ENCODE measurements around the gene TRABD2B. TPM values are rescaled to one million over a fixed set of nuclear protein-coding genes. Genes with fewer than 3 reads are reported as not detected.

Gene TRABD2B
- polyA plus RNA-seq, 1 donor, result 21.2 TPM

DNA sequence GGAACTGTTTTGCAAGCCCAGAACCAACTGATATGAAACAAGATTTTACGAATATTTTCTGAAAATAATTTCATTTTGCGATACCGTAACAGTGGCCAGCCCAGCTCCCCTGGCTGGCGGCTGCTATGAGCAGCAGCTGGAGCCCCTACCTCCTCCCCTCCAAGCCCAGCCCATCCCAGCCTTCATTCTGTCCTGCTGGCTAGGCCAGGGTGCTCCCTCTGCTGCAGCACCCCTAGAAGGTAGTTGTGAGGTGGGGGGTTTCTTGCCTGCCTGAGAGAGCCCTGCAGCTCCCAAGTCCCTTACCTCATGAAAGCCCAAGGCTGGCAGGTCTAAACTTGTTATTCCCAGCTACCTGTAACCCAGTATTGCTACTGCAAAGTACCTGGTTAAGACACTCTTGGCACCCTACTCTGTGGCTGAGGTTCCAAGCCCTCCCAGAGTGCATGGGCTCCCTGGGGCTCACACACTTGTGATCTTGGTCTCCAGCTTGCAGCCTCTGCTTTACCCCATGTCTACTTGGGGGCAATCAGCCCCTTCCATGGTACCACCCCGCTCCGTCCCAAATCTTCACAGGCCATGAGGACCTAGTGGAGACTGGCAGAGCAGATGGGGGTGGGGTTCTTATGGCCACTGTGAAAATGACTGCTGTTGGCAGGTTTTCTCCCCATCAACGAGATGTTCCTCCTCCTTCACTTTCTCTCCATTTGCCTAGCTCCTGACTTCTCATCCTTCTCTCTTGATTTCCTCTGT, 239.8 kb downstream of the TRABD2B start:
- DNase-seq, result no peak

DNA sequence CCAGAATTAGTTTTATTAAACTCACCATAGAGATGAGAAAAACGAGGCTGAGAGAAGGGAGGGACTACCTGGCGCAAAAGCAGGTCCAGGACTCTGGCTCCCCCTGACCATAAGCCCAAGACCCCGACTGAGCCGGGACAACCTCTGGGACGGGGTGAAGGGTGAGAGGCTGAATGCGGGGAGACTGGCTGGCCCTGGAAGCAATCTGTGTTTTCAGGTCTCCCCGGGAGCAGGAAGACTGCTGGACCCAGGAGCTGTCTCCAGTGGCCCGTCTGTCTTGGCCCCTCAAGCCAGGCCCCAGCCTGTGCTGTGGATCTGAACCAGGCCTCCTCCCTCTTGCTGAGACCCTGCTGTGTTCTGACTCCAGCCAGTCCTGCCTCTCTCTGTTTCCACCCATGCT, 240.8 kb downstream of the TRABD2B start:
- no peak for DNase-seq

GRCh38 chr1:47756006-47756405, 241.2 kb downstream of the TRABD2B start:
- DNase-seq, result no peak

- no peak for DNase-seq
Observed at GRCh38 chr1:47755101-47755990, 241.8 kb downstream of the TRABD2B start.

DNA sequence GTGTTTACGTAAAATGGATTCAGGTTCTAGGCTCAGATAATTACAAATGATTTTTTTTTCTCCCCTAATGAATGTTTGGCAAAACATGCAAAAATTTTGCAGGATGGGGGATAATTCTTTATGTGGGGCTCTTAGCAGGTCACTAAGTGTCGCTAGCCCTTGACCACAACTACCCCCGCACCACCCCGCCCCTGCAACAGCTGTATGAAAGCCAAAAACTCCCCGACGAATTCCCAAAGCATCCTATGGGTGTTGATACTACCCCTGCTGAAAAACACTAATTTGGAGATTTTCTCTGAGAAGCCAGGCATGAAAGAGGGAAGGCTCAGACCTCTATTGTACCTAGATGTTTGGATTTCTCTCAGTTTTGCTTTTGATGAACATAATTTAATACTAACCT, 243.0 kb downstream of the TRABD2B start:
- DNase-seq, result no peak

GRCh38 chr1:47753808-47754207, 243.4 kb downstream of the TRABD2B start:
- no peak for DNase-seq

DNA sequence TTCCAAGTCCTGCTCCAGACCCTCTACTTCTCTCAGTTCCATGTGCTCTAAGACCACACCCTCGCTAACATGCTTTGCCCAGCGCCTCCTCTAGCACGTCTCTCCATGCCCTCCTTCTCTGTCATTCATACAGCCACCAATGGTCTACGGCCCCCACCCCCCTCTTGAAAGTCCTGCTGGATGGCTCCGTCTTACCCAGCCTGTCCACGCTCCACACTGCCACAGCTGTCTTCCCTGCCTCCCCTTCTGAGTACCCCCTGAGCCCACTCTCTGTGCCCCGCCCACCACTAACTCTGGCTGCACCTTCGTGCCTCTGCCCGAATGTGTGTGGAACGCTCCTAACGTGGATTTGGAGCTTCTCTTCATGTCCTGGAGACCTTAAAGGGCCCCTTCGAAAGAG, 244.6 kb downstream of the TRABD2B start:
- DNase-seq, result no peak

DNA sequence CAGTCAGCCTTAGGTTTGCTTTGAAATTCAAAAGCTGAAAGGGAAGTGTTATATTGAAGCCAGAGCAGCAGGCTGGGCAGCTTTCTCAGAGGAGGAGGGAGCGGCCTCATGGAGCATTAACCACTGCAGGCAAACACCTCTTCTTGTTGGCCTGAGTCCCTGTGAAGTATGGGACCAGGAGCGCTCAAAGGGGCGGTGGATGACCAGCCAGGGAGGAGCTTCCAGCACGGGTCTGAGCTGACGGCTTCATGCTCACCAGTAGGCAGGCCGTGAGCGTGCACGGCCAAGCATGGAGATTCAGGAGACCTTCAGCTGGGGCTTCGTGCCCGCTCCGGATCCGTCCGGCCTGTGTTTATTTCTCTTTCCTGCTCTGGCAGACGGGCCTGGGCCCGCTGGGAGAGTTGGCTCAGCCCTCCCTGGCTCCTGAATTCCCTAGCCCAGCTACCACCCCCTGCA, 245.2 kb downstream of the TRABD2B start:
- DNase-seq, result peak; percentile 55

- no peak for DNase-seq
Observed at GRCh38 chr1:47751193-47751592, 246.0 kb downstream of the TRABD2B start.

GRCh38 chr1:47745715-47746609, 251.2 kb downstream of the TRABD2B start:
- DNase-seq, result no peak

GRCh38 chr1:47742890-47743760, 254.1 kb downstream of the TRABD2B start:
- no peak for DNase-seq

- peak; percentile 74 for DNase-seq
Observed at GRCh38 chr1:47738560-47739182, 258.5 kb downstream of the TRABD2B start.

GRCh38 chr1:47732489-47732888, 264.7 kb downstream of the TRABD2B start:
- DNase-seq, result no peak

- DNase-seq, result no peak
Observed at GRCh38 chr1:47731730-47732129, 265.5 kb downstream of the TRABD2B start.

DNA sequence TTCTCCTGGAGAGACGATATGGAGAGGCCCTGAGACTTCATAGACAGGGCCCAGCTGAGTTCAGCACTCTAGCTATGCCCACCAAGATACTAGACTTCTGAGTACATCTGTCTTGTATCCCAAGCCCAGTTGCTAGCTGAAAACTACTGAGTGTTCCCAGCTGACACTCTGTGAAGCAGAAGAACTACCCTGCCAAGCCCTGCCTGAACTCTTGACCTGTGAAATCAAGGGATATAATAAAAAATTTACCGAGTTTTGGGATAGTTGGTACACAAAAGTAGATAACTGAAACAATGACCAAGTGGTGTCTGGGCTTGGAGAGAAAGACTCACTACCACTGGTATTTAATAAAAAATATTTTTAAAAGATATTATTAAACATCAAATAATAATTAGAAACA, 267.5 kb downstream of the TRABD2B start:
- no peak for DNase-seq

DNA sequence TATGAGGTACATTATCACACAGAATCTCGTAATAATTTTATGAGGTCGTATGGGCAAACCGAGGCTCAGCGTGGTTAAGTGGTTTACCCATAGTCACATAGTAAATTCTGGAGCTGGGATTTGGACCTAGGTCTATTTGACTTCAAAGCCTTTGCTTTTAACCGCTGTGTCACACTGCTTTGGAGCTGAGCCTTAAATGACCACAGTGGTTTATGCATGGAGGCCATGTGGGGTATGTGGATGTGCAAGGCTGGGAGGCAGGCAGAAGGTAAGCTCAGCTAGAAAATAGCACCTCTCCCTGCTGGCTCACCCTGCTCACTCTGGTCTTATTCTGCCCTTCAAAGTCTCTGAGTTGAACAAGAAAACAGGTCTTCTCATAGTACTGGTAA, 269.5 kb downstream of the TRABD2B start:
- DNase-seq, result no peak

- DNase-seq, result no peak
Observed at GRCh38 chr1:47727051-47727696, 270.0 kb downstream of the TRABD2B start.

- peak; percentile 85 for DNase-seq
Observed at GRCh38 chr1:47725992-47726855, 271.0 kb downstream of the TRABD2B start.

DNA sequence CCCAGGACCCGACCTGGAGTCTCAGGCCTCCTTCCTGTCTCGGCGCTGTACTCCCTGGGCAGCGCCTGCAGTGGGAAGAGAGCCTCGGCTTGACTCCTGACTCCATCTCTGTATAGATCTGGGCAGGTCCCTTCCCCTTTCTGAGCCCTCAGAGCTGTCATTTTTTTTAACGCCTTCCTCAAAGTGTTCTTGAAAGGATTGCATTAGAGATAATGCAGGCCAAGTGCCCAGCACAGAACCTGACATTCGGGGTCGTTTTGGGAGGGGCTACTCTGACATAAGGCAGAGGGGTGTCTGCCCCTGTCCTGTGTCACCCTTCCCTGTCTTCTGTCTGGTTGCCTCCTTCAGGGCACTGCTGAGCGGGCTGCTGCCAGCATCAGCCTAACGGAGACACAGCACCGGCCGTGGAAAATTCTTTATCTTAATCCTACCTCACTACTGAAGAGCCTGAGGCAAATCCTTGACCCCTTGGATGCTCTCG, 271.6 kb downstream of the TRABD2B start:
- no peak for DNase-seq
